Gastroesophageal sphincter (tissue), 3 donors: ENCODE data around the gene KIAA2012.

ENCODE experiments used
- EP300 ChIP-seq: sonication (generic); formaldehyde crosslinking; IDR thresholded peaks from one replicate; pipeline ENCODE4 v1.6.1; 2017; ENCODE audit warnings: antibody characterized with exemption, mild to moderate bottlenecking
- POLR2A ChIP-seq, 2 donors: fragments of 450-650 bp; IDR thresholded peaks; one replicate each; pipeline ENCODE4 v1.6.1; 2017; ENCODE audit warnings: antibody characterized with exemption in 2 of 2, mild to moderate bottlenecking in 2 of 2, moderate library complexity in 1 of 2
- POLR2AphosphoS5 ChIP-seq: sonication (generic); formaldehyde crosslinking; IDR thresholded peaks from one replicate; pipeline ENCODE4 v1.6.1; 2017; ENCODE audit warnings: antibody characterized with exemption
- TF ChIP-seq, protein P1 (sequence below), 4 experiments: fragments of 200-600 bp in 2 of 4; fragments of 450-650 bp in 2 of 4; sonication (generic) in 1 of 4; IDR thresholded peaks; one replicate each; pipeline ENCODE4 v1.5.1; 2017 to 2019; ENCODE audit warnings: antibody characterized with exemption in 4 of 4, mild to moderate bottlenecking in 2 of 4, moderate library complexity in 2 of 4

GRCh38 chr2:202026507-202026906 is 46.5 kb upstream of the KIAA2012 start:
- TF ChIP-seq, protein P1, sequence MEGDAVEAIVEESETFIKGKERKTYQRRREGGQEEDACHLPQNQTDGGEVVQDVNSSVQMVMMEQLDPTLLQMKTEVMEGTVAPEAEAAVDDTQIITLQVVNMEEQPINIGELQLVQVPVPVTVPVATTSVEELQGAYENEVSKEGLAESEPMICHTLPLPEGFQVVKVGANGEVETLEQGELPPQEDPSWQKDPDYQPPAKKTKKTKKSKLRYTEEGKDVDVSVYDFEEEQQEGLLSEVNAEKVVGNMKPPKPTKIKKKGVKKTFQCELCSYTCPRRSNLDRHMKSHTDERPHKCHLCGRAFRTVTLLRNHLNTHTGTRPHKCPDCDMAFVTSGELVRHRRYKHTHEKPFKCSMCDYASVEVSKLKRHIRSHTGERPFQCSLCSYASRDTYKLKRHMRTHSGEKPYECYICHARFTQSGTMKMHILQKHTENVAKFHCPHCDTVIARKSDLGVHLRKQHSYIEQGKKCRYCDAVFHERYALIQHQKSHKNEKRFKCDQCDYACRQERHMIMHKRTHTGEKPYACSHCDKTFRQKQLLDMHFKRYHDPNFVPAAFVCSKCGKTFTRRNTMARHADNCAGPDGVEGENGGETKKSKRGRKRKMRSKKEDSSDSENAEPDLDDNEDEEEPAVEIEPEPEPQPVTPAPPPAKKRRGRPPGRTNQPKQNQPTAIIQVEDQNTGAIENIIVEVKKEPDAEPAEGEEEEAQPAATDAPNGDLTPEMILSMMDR (IDR thresholded peaks at IDR 0.05) = no peak
- no peak for TF ChIP-seq POLR2A (IDR thresholded peaks at IDR 0.05)
- no peak for TF ChIP-seq EP300
- no peak for TF ChIP-seq POLR2AphosphoS5
